ENCODE data around the gene RABGGTA. TPM values are rescaled to one million over a fixed set of nuclear protein-coding genes. Genes with fewer than 3 reads are reported as not detected.

Gene RABGGTA
- total and polyA plus RNA-seq, 2 experiments from 2014 or later: 17.6 to 20.7 TPM

GRCh38 chr14:24300326-24300980 is 29.1 kb upstream of the RABGGTA start (continued):
- TF ChIP-seq STAT1 (IDR thresholded peaks at IDR 0.05; ENCODE audit: unreplicated experiment) (no peak), ZNF331 (CRISPR knock-in tag; IDR thresholded peaks at IDR 0.05; ENCODE audit: low read depth) (no peak), CTCF (conservative IDR thresholded peaks at IDR 0.05; ENCODE audit: low read depth in 2 of 2) (no peak), NANOG (IDR thresholded peaks at IDR 0.05; ENCODE audit: borderline replicate concordance) (no peak), EZH2 (IDR thresholded peaks at IDR 0.05; ENCODE audit: low read depth, unreplicated experiment) (no peak), JUNB (IDR thresholded peaks at IDR 0.05; ENCODE audit: unreplicated experiment) (no peak), REST (IDR thresholded peaks at IDR 0.05; ENCODE audit: unreplicated experiment) (no peak)

- peaks cover 34% of the 10 kb centered on the region for H3K36me3 Mint-ChIP-seq (ENCODE audit: low read depth)
- Histone ChIP-seq H3K4me1 (ENCODE audit: insufficient read depth) (peaks cover 16% of the 10 kb centered on the region; the same call in 1 of the 2 replicates), H3K4me3 (peak within 1 kb of the TSS; percentile 95), H3K4me2 (peak within 1 kb of the TSS; percentile 98), H3K27me3 (ENCODE audit: insufficient read depth) (no peaks in the 10 kb centered on the region), H3F3A (replicated peaks; ENCODE audit: low read depth) (peaks cover 7% of the 10 kb centered on the region), H3K27ac (ENCODE audit: low read depth) (no peak within 1 kb of the TSS; the same call in 1 of the 2 replicates), H3K36me3 (ENCODE audit: insufficient read depth) (peaks cover 18% of the 10 kb centered on the region), H2AFZ (peak within 1 kb of the TSS; percentile 96), H3K79me2 (replicated peaks; ENCODE audit: insufficient read depth) (peaks cover 13% of the 10 kb centered on the region), H4K20me1 (replicated peaks; ENCODE audit: insufficient read depth) (peaks cover 15% of the 10 kb centered on the region), H3K9me2 (ENCODE audit: insufficient read depth) (no peaks in the 10 kb centered on the region)
- peak within 1 kb of the TSS; percentile 90 for H3K4me3 Mint-ChIP-seq
- peaks cover 13% of the 10 kb centered on the region for H3K27me3 Mint-ChIP-seq (ENCODE audit: insufficient read depth, low read depth, poor library complexity)
- H3K4me1 Mint-ChIP-seq: peaks cover 21% of the 10 kb centered on the region
- peaks cover 2% of the 10 kb centered on the region; the same call in 1 of the 3 replicates for H3K9me3 Mint-ChIP-seq
- ATAC-seq: peak; percentile 83
- TF ChIP-seq POLR2AphosphoS5 (IDR thresholded peaks at IDR 0.05; ENCODE audit: low read depth): peak; percentile 78
- peak; percentile 100 for TF ChIP-seq CREB1 (CRISPR knock-in tag; IDR thresholded peaks at IDR 0.05; ENCODE audit: low read depth)
- no peak for TF ChIP-seq STAT1 (IDR thresholded peaks at IDR 0.05; ENCODE audit: unreplicated experiment)
- TF ChIP-seq, protein P1, sequence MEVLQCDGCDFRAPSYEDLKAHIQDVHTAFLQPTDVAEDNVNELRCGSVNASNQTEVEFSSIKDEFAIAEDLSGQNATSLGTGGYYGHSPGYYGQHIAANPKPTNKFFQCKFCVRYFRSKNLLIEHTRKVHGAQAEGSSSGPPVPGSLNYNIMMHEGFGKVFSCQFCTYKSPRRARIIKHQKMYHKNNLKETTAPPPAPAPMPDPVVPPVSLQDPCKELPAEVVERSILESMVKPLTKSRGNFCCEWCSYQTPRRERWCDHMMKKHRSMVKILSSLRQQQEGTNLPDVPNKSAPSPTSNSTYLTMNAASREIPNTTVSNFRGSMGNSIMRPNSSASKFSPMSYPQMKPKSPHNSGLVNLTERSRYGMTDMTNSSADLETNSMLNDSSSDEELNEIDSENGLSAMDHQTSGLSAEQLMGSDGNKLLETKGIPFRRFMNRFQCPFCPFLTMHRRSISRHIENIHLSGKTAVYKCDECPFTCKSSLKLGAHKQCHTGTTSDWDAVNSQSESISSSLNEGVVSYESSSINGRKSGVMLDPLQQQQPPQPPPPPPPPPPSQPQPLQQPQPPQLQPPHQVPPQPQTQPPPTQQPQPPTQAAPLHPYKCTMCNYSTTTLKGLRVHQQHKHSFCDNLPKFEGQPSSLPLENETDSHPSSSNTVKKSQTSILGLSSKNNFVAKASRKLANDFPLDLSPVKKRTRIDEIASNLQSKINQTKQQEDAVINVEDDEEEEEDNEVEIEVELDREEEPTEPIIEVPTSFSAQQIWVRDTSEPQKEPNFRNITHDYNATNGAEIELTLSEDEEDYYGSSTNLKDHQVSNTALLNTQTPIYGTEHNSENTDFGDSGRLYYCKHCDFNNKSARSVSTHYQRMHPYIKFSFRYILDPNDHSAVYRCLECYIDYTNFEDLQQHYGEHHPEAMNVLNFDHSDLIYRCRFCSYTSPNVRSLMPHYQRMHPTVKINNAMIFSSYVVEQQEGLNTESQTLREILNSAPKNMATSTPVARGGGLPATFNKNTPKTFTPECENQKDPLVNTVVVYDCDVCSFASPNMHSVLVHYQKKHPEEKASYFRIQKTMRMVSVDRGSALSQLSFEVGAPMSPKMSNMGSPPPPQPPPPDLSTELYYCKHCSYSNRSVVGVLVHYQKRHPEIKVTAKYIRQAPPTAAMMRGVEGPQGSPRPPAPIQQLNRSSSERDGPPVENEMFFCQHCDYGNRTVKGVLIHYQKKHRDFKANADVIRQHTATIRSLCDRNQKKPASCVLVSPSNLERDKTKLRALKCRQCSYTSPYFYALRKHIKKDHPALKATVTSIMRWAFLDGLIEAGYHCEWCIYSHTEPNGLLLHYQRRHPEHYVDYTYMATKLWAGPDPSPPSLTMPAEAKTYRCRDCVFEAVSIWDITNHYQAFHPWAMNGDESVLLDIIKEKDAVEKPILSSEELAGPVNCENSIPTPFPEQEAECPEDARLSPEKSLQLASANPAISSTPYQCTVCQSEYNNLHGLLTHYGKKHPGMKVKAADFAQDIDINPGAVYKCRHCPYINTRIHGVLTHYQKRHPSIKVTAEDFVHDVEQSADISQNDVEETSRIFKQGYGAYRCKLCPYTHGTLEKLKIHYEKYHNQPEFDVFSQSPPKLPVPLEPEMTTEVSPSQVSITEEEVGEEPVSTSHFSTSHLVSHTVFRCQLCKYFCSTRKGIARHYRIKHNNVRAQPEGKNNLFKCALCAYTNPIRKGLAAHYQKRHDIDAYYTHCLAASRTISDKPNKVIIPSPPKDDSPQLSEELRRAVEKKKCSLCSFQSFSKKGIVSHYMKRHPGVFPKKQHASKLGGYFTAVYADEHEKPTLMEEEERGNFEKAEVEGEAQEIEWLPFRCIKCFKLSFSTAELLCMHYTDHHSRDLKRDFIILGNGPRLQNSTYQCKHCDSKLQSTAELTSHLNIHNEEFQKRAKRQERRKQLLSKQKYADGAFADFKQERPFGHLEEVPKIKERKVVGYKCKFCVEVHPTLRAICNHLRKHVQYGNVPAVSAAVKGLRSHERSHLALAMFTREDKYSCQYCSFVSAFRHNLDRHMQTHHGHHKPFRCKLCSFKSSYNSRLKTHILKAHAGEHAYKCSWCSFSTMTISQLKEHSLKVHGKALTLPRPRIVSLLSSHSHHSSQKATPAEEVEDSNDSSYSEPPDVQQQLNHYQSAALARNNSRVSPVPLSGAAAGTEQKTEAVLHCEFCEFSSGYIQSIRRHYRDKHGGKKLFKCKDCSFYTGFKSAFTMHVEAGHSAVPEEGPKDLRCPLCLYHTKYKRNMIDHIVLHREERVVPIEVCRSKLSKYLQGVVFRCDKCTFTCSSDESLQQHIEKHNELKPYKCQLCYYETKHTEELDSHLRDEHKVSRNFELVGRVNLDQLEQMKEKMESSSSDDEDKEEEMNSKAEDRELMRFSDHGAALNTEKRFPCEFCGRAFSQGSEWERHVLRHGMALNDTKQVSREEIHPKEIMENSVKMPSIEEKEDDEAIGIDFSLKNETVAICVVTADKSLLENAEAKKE (CRISPR knock-in tag; IDR thresholded peaks at IDR 0.05): no peak
- peak; percentile 96 for DNase-seq (ENCODE audit: low spot score)
- peak within 1 kb of the TSS; percentile 93 for H3K27ac Mint-ChIP-seq
Measured at GRCh38 chr14:24299255-24300191, 28.1 kb upstream of the RABGGTA start, which contains the start of the genes DHRS1 and NOP9. Gene DHRS1 (minus strand): TSS chr14:24299780. CDS start chr14:24299106, 674 bp downstream. Gene NOP9 (plus strand): TSS chr14:24299850. CDS start chr14:24299955, 105 bp downstream.

Data from GM23338 (cell line).